ENCODE results near the gene P3H2. TPM values are rescaled to one million over a fixed set of nuclear protein-coding genes. Genes with fewer than 3 reads are reported as not detected.
A peak's percentile ranks its signal among the peaks of the same experiment; 100 is the strongest.

P3H2 gene
- total and polyA plus RNA-seq, 8 donors, result 1.4 to 46.1 (median 20.3) TPM

- intact Hi-C loops (cut with DNase I; ENCODE audit: low total_unique reads), result no loop called here
- H3K4me1 ChIP-seq, result peaks cover 0 to 7% (median 0%) of the 10 kb centered on the region in 4 donors
- peak in 1 of 2 donors; percentile 23 for DNase-seq
- no peaks in the 10 kb centered on the region for H3K9me3 ChIP-seq
- no peak overlapping the region for H3K4me3 ChIP-seq
- H3K36me3 ChIP-seq, result no peaks in the 10 kb centered on the region
- no peaks in the 10 kb centered on the region for H3K27me3 ChIP-seq
- no peak overlapping the region for H3K27ac ChIP-seq
- TF ChIP-seq CTCF (IDR thresholded peaks at IDR 0.05) (no peak), POLR2AphosphoS5 (IDR thresholded peaks at IDR 0.05) (no peak), POLR2A (IDR thresholded peaks at IDR 0.05) (no peak), EP300 (IDR thresholded peaks at IDR 0.05) (no peak)
Measured at GRCh38 chr3:190109441-190109840, 11.3 kb downstream of the P3H2 start.

- peak in 1 of 2 donors; percentile 54 for DNase-seq
- Histone ChIP-seq H3K9me3 (no peaks in the 10 kb centered on the region), H3K4me1 (peaks cover 0 to 7% (median 0%) of the 10 kb centered on the region in 4 donors), H3K27ac (peak overlapping the region in 1 of 5 donors; percentile 25), H3K27me3 (no peaks in the 10 kb centered on the region), H3K36me3 (no peaks in the 10 kb centered on the region), H3K4me3 (no peak overlapping the region)
- TF ChIP-seq POLR2A (IDR thresholded peaks at IDR 0.05) (no peak), EP300 (IDR thresholded peaks at IDR 0.05) (no peak), CTCF (IDR thresholded peaks at IDR 0.05) (no peak), POLR2AphosphoS5 (IDR thresholded peaks at IDR 0.05) (no peak)
- 38 to 53% (median 51%) methylated on average over 6 of the region's 6 CpGs for WGBS, 5 donors
- intact Hi-C loops (cut with DNase I; ENCODE audit: low total_unique reads), result no loop called here
Measured at GRCh38 chr3:190108804-190109203, 11.9 kb downstream of the P3H2 start.

- intact Hi-C loops (cut with DNase I; ENCODE audit: low total_unique reads), result no loop called here
- Histone ChIP-seq H3K4me3 (no peak overlapping the region), H3K27me3 (no peaks in the 10 kb centered on the region), H3K36me3 (no peaks in the 10 kb centered on the region), H3K27ac (no peak overlapping the region), H3K4me1 (peaks cover 2 to 24% (median 12%) of the 10 kb centered on the region in 4 donors), H3K9me3 (no peaks in the 10 kb centered on the region)
- TF ChIP-seq CTCF (IDR thresholded peaks at IDR 0.05) (no peak), EP300 (IDR thresholded peaks at IDR 0.05) (no peak), POLR2AphosphoS5 (IDR thresholded peaks at IDR 0.05) (no peak), POLR2A (IDR thresholded peaks at IDR 0.05) (no peak)
- WGBS, 5 donors, result 71 to 90% (median 74%) methylated on average over 1 of the region's 1 CpG
- no peak for DNase-seq
Measured at GRCh38 chr3:190105876-190106275, 14.8 kb downstream of the P3H2 start.

GRCh38 chr3:190101320-190102011 lies 19.2 kb downstream of the P3H2 start:
- peak overlapping the region; percentile 20 to 32 (median 24) for H3K4me3 ChIP-seq

GRCh38 chr3:190099099-190099498 lies 21.6 kb downstream of the P3H2 start:
- intact Hi-C loops (cut with DNase I; ENCODE audit: low total_unique reads), result no loop called here
- Histone ChIP-seq H3K36me3 (no peaks in the 10 kb centered on the region), H3K27ac (no peak overlapping the region), H3K4me3 (no peak overlapping the region), H3K4me1 (peaks cover 3 to 28% (median 16%) of the 10 kb centered on the region in 4 donors), H3K27me3 (no peaks in the 10 kb centered on the region), H3K9me3 (no peaks in the 10 kb centered on the region)
- WGBS, 5 donors, result 66 to 81% (median 71%) methylated on average over 6 of the region's 6 CpGs
- peak in 1 of 2 donors; percentile 58 for DNase-seq
- TF ChIP-seq POLR2A (IDR thresholded peaks at IDR 0.05), result no peak
- no peak for TF ChIP-seq CTCF (IDR thresholded peaks at IDR 0.05)
- no peak for TF ChIP-seq EP300 (IDR thresholded peaks at IDR 0.05)
- no peak for TF ChIP-seq POLR2AphosphoS5 (IDR thresholded peaks at IDR 0.05)

More at GRCh38 chr3:190101320-190102011, 19.2 kb downstream of the P3H2 start:
- no peaks in the 10 kb centered on the region for H3K27me3 ChIP-seq
- no peak for TF ChIP-seq POLR2A (IDR thresholded peaks at IDR 0.05)
- TF ChIP-seq POLR2AphosphoS5 (IDR thresholded peaks at IDR 0.05), result no peak
- TF ChIP-seq EP300 (IDR thresholded peaks at IDR 0.05), result no peak
- DNase-seq, result peak in 1 of 2 donors; percentile 66
- intact Hi-C loops (cut with DNase I; ENCODE audit: low total_unique reads), result no loop called here
- no peaks in the 10 kb centered on the region for H3K36me3 ChIP-seq
- WGBS, 5 donors, result 5 to 34% (median 10%) methylated on average over 8 of the region's 8 CpGs
- no peaks in the 10 kb centered on the region for H3K9me3 ChIP-seq
- peaks cover 3 to 28% (median 15%) of the 10 kb centered on the region in 4 donors for H3K4me1 ChIP-seq
- peak overlapping the region in 4 of 5 donors; percentile 20 to 65 (median 56) for H3K27ac ChIP-seq

All from stomach (tissue), 9 donors.